ENCODE results near the gene TECTA. TPM values are rescaled to one million over a fixed set of nuclear protein-coding genes. Genes with fewer than 3 reads are reported as not detected.

TECTA gene
- polyA plus RNA-seq, 1 donor from 2014 or later: 3.3 TPM

DNA sequence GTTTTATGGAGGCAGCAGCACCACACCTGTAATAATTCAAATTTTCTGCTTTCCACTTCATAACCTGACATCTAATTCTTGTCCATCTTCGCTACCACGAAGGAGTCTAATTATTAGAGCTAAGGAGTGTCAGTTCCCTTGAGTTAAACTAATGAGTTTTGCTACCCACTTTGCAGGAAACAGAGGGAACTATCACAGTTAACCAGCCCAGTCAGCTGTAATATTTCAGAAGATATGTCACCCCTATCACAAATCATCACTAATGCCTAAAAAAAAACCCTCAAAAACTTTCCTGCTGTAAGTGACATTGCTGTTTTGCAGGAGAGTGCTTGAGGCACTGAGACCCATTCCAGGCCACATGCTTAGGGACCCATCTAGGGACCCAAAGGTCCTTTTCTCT, 8.4 kb downstream of the TECTA start:
- H3K4me2 ChIP-seq (ENCODE audit: low read length): no peak overlapping the region

DNA sequence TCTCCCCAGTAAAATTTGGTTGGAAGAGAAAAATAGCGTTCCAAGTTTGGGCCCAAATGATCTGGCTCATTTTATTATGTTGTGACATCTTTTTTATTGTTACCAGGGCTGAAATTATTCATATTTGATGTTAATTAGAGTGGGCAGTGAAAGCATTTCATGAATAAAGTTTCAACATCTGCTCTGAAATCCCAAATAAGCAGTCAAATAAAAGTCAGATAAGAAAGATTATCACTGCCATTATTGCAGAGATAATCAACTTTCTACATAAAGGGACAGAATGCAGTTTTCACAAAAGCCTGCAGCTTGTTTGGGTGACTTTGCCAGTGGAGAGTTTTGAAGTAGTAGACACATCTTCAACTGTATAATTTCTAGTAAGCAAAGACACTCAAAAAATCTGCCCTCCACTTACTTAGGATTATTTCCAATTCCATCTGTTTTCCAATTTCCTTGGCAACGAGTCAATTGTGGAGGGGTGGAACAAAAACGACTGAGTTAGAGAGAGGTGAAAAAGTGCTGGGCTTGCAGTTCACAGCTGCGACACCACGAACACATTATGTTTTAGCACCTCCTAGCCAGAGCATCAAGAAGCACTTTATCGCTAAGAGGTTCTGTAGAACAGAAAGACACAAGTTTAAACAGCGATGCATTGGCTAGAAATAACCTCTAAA, 9.0 kb downstream of the TECTA start:
- H3K27ac ChIP-seq (ENCODE audit: low read length): no peak overlapping the region
- H3K79me2 ChIP-seq (replicated peaks; ENCODE audit: insufficient read depth, low read length): no peaks in the 10 kb centered on the region
- H3K4me3 ChIP-seq (ENCODE audit: low read length): no peak overlapping the region
- no peaks in the 10 kb centered on the region for H3K9me3 ChIP-seq (ENCODE audit: low read length)
- H4K20me1 ChIP-seq (ENCODE audit: insufficient read depth): no peaks in the 10 kb centered on the region
- TF ChIP-seq, protein P1, sequence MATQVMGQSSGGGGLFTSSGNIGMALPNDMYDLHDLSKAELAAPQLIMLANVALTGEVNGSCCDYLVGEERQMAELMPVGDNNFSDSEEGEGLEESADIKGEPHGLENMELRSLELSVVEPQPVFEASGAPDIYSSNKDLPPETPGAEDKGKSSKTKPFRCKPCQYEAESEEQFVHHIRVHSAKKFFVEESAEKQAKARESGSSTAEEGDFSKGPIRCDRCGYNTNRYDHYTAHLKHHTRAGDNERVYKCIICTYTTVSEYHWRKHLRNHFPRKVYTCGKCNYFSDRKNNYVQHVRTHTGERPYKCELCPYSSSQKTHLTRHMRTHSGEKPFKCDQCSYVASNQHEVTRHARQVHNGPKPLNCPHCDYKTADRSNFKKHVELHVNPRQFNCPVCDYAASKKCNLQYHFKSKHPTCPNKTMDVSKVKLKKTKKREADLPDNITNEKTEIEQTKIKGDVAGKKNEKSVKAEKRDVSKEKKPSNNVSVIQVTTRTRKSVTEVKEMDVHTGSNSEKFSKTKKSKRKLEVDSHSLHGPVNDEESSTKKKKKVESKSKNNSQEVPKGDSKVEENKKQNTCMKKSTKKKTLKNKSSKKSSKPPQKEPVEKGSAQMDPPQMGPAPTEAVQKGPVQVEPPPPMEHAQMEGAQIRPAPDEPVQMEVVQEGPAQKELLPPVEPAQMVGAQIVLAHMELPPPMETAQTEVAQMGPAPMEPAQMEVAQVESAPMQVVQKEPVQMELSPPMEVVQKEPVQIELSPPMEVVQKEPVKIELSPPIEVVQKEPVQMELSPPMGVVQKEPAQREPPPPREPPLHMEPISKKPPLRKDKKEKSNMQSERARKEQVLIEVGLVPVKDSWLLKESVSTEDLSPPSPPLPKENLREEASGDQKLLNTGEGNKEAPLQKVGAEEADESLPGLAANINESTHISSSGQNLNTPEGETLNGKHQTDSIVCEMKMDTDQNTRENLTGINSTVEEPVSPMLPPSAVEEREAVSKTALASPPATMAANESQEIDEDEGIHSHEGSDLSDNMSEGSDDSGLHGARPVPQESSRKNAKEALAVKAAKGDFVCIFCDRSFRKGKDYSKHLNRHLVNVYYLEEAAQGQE (IDR thresholded peaks at IDR 0.05; ENCODE audit: borderline replicate concordance): no peak
- TF ChIP-seq TAF1 (IDR thresholded peaks at IDR 0.05; ENCODE audit: low read depth) (no peak), EZH2 (IDR thresholded peaks at IDR 0.05; ENCODE audit: borderline replicate concordance, insufficient read depth, low read length, poor library complexity, severe bottlenecking) (no peak), POLR2AphosphoS5 (IDR thresholded peaks at IDR 0.05) (no peak), RAD21 (conservative IDR thresholded peaks at IDR 0.05) (no peak), EP300 (conservative IDR thresholded peaks at IDR 0.05; ENCODE audit: poor library complexity, severe bottlenecking) (no peak)
- TF ChIP-seq, protein P2, sequence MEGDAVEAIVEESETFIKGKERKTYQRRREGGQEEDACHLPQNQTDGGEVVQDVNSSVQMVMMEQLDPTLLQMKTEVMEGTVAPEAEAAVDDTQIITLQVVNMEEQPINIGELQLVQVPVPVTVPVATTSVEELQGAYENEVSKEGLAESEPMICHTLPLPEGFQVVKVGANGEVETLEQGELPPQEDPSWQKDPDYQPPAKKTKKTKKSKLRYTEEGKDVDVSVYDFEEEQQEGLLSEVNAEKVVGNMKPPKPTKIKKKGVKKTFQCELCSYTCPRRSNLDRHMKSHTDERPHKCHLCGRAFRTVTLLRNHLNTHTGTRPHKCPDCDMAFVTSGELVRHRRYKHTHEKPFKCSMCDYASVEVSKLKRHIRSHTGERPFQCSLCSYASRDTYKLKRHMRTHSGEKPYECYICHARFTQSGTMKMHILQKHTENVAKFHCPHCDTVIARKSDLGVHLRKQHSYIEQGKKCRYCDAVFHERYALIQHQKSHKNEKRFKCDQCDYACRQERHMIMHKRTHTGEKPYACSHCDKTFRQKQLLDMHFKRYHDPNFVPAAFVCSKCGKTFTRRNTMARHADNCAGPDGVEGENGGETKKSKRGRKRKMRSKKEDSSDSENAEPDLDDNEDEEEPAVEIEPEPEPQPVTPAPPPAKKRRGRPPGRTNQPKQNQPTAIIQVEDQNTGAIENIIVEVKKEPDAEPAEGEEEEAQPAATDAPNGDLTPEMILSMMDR (IDR thresholded peaks at IDR 0.05; ENCODE audit: poor library complexity, severe bottlenecking): no peak
- no peaks in the 10 kb centered on the region for H3K27me3 ChIP-seq (ENCODE audit: insufficient read depth, low read depth, low read length)
- no peaks in the 10 kb centered on the region for H3F3A ChIP-seq (ENCODE audit: insufficient read depth, low read length, poor library complexity, severe bottlenecking)
- no peak overlapping the region for H3K9ac ChIP-seq (ENCODE audit: low read length)
- H2AFZ ChIP-seq (ENCODE audit: low read depth, low read length): no peak overlapping the region
- no peaks in the 10 kb centered on the region for H3K36me3 ChIP-seq (ENCODE audit: insufficient read depth, low read length)
- no peaks in the 10 kb centered on the region for H3K9me2 ChIP-seq (ENCODE audit: insufficient read depth, low read length)
- H3K4me2 ChIP-seq (ENCODE audit: low read length): no peak overlapping the region

More for the DNA sequence above, 8.4 kb downstream of the TECTA start:
- no peak for TF ChIP-seq RAD21 (conservative IDR thresholded peaks at IDR 0.05)
- no peak for TF ChIP-seq EZH2 (IDR thresholded peaks at IDR 0.05; ENCODE audit: borderline replicate concordance, insufficient read depth, low read length, poor library complexity, severe bottlenecking)
- TF ChIP-seq, protein P1 (IDR thresholded peaks at IDR 0.05; ENCODE audit: borderline replicate concordance): no peak
- no peak for TF ChIP-seq SMC3 (conservative IDR thresholded peaks at IDR 0.05; ENCODE audit: poor library complexity)
- no peak for TF ChIP-seq MXI1 (conservative IDR thresholded peaks at IDR 0.05; ENCODE audit: poor library complexity, severe bottlenecking)
- TF ChIP-seq, protein P2 (IDR thresholded peaks at IDR 0.05; ENCODE audit: poor library complexity, severe bottlenecking): no peak
- TF ChIP-seq POLR2AphosphoS5 (IDR thresholded peaks at IDR 0.05): no peak
- TF ChIP-seq EP300 (conservative IDR thresholded peaks at IDR 0.05; ENCODE audit: poor library complexity, severe bottlenecking): no peak
- TF ChIP-seq TAF1 (IDR thresholded peaks at IDR 0.05; ENCODE audit: low read depth): no peak
- no peaks in the 10 kb centered on the region for H3K36me3 ChIP-seq (ENCODE audit: insufficient read depth, low read length)
- H2AFZ ChIP-seq (ENCODE audit: low read depth, low read length): no peak overlapping the region
- no peaks in the 10 kb centered on the region for H3K9me2 ChIP-seq (ENCODE audit: insufficient read depth, low read length)
- no peaks in the 10 kb centered on the region for H3K27me3 ChIP-seq (ENCODE audit: insufficient read depth, low read depth, low read length)
- no peaks in the 10 kb centered on the region for H3K79me2 ChIP-seq (replicated peaks; ENCODE audit: insufficient read depth, low read length)
- no peaks in the 10 kb centered on the region for H3F3A ChIP-seq (ENCODE audit: insufficient read depth, low read length, poor library complexity, severe bottlenecking)
- no peak overlapping the region for H3K4me3 ChIP-seq (ENCODE audit: low read length)
- H4K20me1 ChIP-seq (ENCODE audit: insufficient read depth): no peaks in the 10 kb centered on the region
- H3K9me3 ChIP-seq (ENCODE audit: low read length): no peaks in the 10 kb centered on the region
- no peak overlapping the region for H3K9ac ChIP-seq (ENCODE audit: low read length)
- H3K27ac ChIP-seq (ENCODE audit: low read length): no peak overlapping the region
